GM18867 (cell line): ENCODE results near the gene WDR83.
A peak's percentile ranks its signal among the peaks of the same experiment; 100 is the strongest.
"Not testable (repeated sequence)": the region's sequence is repeated elsewhere in the genome, so short reads cannot be mapped to it uniquely, and the experiment has no call there.

ENCODE experiments used
- ATAC-seq: cut with Tn5 transposase; IDR thresholded peaks from one replicate; pipeline ENCODE4 v1.9.1; 2021; ENCODE audit warnings: mild to moderate bottlenecking, moderate library complexity; ENCODE audit not compliant: unreplicated experiment

WDR83 gene

GRCh38 chr19:12666265-12667048 is at the start of gene WDR83, which contains the start of gene MAN2B1:
Gene WDR83 (plus strand): TSS chr19:12666807. CDS start chr19:12669791, 2,984 bp downstream.
Gene MAN2B1 (minus strand): TSS chr19:12666742. CDS start chr19:12666701, 41 bp downstream.
- peak; percentile 54 for ATAC-seq

GRCh38 chr19:12617646-12618045 is 49.0 kb upstream of the WDR83 start:
- no peak for ATAC-seq

GRCh38 chr19:12621253-12622024 is 45.2 kb upstream of the WDR83 start:
- not testable (repeated sequence) for ATAC-seq

GRCh38 chr19:12623361-12624031 is 43.1 kb upstream of the WDR83 start:
- no peak for ATAC-seq

GRCh38 chr19:12626958-12627357 is 39.6 kb upstream of the WDR83 start:
- no peak for ATAC-seq

- no peak for ATAC-seq
These were observed 38.3 kb upstream of the WDR83 start for GRCh38 chr19:12628040-12629022.

GRCh38 chr19:12629215-12629614 is 37.4 kb upstream of the WDR83 start:
- no peak for ATAC-seq

- ATAC-seq: no peak
These were observed 30.0 kb upstream of the WDR83 start for GRCh38 chr19:12636631-12637030.

GRCh38 chr19:12638611-12639182 is 27.9 kb upstream of the WDR83 start:
- ATAC-seq: no peak

- ATAC-seq: no peak
These were observed 26.6 kb upstream of the WDR83 start for GRCh38 chr19:12639901-12640613.

GRCh38 chr19:12641456-12641855 is 25.2 kb upstream of the WDR83 start:
- no peak for ATAC-seq

- no peak for ATAC-seq
These were observed 24.1 kb upstream of the WDR83 start for GRCh38 chr19:12642506-12642905.

- not testable (repeated sequence) for ATAC-seq
These were observed 22.9 kb upstream of the WDR83 start for GRCh38 chr19:12643716-12644115.

GRCh38 chr19:12646551-12646950 is 20.1 kb upstream of the WDR83 start:
- ATAC-seq: no peak

GRCh38 chr19:12647047-12647446 is 19.6 kb upstream of the WDR83 start:
- ATAC-seq: no peak

- no peak for ATAC-seq
These were observed 19.0 kb upstream of the WDR83 start for GRCh38 chr19:12647490-12648071.

- ATAC-seq: no peak
These were observed 18.5 kb upstream of the WDR83 start for GRCh38 chr19:12648088-12648487.

- ATAC-seq: no peak
These were observed 16.7 kb upstream of the WDR83 start for GRCh38 chr19:12649941-12650340.

- no peak for ATAC-seq
These were observed 14.4 kb upstream of the WDR83 start for GRCh38 chr19:12652219-12652618.
